GM10266 (cell line): Measurements from ENCODE around the gene IDUA.

Experiments used
- DNase-seq: peaks from one replicate; pipeline ENCODE4 v3.0.0; 2012; ENCODE audit errors: extremely low spot score
- CTCF ChIP-seq: IDR thresholded peaks from 2 replicates; pipeline ENCODE4 v1.5.1; 2012; ENCODE audit warnings: mild to moderate bottlenecking, low read depth; ENCODE audit not compliant: control insufficient read depth, insufficient read depth; ENCODE audit errors: missing control alignments

IDUA gene

GRCh38 chr4:957231-957580 is 29.6 kb upstream of the IDUA start:
- no peak for DNase-seq
- TF ChIP-seq CTCF, result no peak

GRCh38 chr4:957581-958313 is 29.1 kb upstream of the IDUA start:
- no peak for DNase-seq
- no peak for TF ChIP-seq CTCF

- DNase-seq, result no peak
- TF ChIP-seq CTCF, result no peak
These were observed 28.6 kb upstream of the IDUA start for GRCh38 chr4:958314-958665.

GRCh38 chr4:958696-959337 is 28.0 kb upstream of the IDUA start:
- no peak for DNase-seq
- TF ChIP-seq CTCF, result no peak

GRCh38 chr4:959338-960139 is 27.3 kb upstream of the IDUA start:
- DNase-seq, result no peak
- TF ChIP-seq CTCF, result no peak

- DNase-seq, result no peak
- no peak for TF ChIP-seq CTCF
These were observed 26.7 kb upstream of the IDUA start for GRCh38 chr4:960140-960635.
